Stimulated activated effector memory CD8-positive, alpha-beta T cell treated with anti-CD3 and anti-CD28 coated beads, Interleukin-12 subunit alpha, Interleukin-12 subunit beta, amount 100 ng/mL, for 72 hours (primary cell): ENCODE results near the gene ZMIZ2.
A peak's percentile ranks its signal among the peaks of the same experiment; 100 is the strongest.
"Not testable (repeated sequence)": the region's sequence is repeated elsewhere in the genome, so short reads cannot be mapped to it uniquely, and the experiment has no call there.

ENCODE experiments used
- ATAC-seq: fragments of 150-1000 bp; cut with Tn5 transposase; 2 replicates; pipeline ENCODE4 v1.10.0; 2021
- DNase-seq, 2 donors: peaks; one replicate each; pipeline ENCODE4 v3.0.0; 2021 to 2022; ENCODE audit warnings: low spot score in 2 of 2
- H3K27ac Mint-ChIP-seq: one replicate; pipeline ENCODE4 v1.8.0; 2022; ENCODE audit warnings: mild to moderate bottlenecking, mixed read lengths
- H3K36me3 Mint-ChIP-seq: one replicate; pipeline ENCODE4 v1.8.0; 2022; ENCODE audit warnings: mild to moderate bottlenecking, mixed read lengths
- H3K4me1 Mint-ChIP-seq: one replicate; pipeline ENCODE4 v1.8.0; 2022; ENCODE audit warnings: mixed read lengths
- H3K4me3 Mint-ChIP-seq: one replicate; pipeline ENCODE4 v1.8.0; 2022; ENCODE audit warnings: mild to moderate bottlenecking, mixed read lengths
- H3K9me3 Mint-ChIP-seq: one replicate; pipeline ENCODE4 v1.8.0; 2022; ENCODE audit warnings: mixed read lengths

ZMIZ2 gene

DNA sequence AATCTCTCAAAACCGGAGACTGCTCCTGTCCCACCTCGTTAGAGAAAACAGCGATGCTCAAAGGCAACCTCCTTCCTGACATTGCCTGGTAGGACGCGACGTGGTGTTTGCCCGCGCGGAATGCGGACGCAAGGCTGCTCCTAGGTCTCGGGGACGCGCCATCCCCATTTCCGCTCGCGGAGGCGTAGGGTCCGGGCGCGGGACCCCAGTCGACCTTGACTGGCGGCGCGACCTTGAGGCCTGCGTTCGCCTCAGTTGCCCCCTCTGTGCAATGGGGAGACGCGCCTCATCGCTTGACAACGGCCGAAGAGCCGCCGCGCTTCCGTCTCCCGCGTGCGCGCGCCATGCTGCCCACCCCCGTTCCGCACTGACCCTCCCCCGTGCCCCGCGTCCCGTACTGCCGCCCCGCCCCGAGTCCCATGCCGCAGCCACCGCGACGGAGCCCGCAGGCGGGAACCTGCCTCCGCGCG, 47.4 kb downstream of the ZMIZ2 start:
- H3K9me3 Mint-ChIP-seq = no peaks in the 10 kb centered on the region
- H3K36me3 Mint-ChIP-seq = peaks cover 52% of the 10 kb centered on the region
- DNase-seq (no peak), ATAC-seq (no peak)
- H3K4me1 Mint-ChIP-seq = peaks cover 23% of the 10 kb centered on the region
- H3K27ac Mint-ChIP-seq = peak overlapping the region; percentile 99
- H3K4me3 Mint-ChIP-seq = peak overlapping the region; percentile 97

DNA sequence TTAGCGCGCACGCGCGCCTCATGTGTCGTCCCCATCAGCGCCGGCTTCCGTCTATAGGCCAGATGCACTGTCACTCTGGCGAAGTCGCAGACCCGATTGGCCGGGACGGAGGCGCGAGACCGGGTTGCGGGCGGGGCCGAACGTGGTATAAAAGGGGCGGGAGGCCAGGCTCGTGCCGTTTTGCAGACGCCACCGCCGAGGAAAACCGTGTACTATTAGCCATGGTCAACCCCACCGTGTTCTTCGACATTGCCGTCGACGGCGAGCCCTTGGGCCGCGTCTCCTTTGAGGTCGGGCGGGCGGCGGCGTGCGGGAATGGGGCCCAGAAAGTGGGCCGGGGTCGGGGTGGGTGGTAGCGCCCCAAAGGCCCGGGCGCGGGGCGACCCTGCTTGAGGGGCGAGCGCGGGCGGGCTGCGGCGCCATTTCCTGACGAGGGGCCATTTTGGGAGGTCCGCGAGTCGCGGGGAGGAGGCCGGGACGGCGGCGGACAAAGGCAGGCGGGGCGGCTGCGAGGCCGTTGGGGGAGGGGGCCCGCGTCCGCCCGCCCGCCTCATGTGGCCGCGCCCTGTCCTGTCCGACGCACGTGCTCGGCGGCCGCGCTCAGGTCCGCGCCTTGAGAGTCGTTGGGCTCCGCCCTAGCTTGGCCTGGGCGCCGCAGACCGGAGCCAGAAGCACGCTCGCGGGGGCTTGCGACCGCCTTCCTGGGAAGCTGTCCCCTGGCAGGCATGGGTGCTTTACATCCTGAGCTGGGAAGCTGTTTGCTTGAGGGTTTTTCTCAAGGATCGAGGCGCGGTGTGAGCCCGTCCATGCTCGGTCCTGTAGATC, 48.1 kb downstream of the ZMIZ2 start, which contains the start of gene PPIA:
TSS of gene PPIA (plus strand) at position 178 of the 825 bp plus-strand sequence. CDS start at position 222, 44 bp downstream.
- ATAC-seq = peak; percentile 92
- Mint-ChIP-seq H3K4me3 (peak within 1 kb of the TSS; percentile 97), H3K9me3 (no peaks in the 10 kb centered on the region), H3K36me3 (peaks cover 58% of the 10 kb centered on the region), H3K4me1 (peaks cover 30% of the 10 kb centered on the region), H3K27ac (peak within 1 kb of the TSS; percentile 99)
- peak; percentile 97 to 99 for DNase-seq

- peaks cover 67% of the 10 kb centered on the region for H3K36me3 Mint-ChIP-seq
- ATAC-seq (peak; percentile 69), DNase-seq (peak; percentile 64 to 66)
- no peaks in the 10 kb centered on the region for H3K9me3 Mint-ChIP-seq
- H3K4me3 Mint-ChIP-seq = peak overlapping the region; percentile 97
- peak overlapping the region; percentile 99 for H3K27ac Mint-ChIP-seq
- H3K4me1 Mint-ChIP-seq = peaks cover 32% of the 10 kb centered on the region
Measured at GRCh38 chr7:44797329-44798258, 48.9 kb downstream of the ZMIZ2 start.

DNA sequence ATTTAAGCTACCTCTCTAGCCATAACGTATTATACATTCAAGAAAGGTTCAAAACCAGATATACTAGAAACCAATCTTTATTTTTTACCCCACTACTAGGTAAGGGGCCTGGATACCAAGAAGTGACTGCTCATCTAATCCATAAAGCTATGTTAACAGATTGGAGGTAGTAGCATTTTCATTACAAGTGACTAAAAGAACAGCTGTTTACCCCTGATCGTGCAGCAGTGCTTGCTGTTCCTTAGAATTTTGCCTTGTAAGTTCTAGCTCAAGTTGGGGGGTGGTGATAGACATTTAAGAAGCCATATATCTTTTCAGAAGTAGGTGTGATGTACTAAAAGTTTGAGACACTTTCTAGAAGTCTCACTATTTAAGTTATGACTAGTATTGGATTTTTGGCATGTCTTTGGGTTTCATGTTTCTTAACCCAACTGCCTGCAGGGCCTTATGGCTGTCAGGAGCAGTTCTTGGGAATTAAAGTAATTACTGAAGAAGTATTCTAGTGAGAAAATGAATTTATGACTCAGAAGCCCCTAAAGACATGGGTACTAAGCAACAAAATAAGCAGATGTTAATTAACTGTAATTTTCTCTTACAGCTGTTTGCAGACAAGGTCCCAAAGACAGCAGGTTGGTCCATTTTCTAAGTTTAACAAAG, 50.1 kb downstream of the ZMIZ2 start:
- peak overlapping the region; percentile 99 for H3K27ac Mint-ChIP-seq
- H3K9me3 Mint-ChIP-seq = no peaks in the 10 kb centered on the region
- DNase-seq (no peak), ATAC-seq (no peak)
- peaks cover 32% of the 10 kb centered on the region for H3K4me1 Mint-ChIP-seq
- peaks cover 79% of the 10 kb centered on the region for H3K36me3 Mint-ChIP-seq
- peak overlapping the region; percentile 97 for H3K4me3 Mint-ChIP-seq

GRCh38 chr7:44799939-44800338, 51.3 kb downstream of the ZMIZ2 start:
- peaks cover 32% of the 10 kb centered on the region for H3K4me1 Mint-ChIP-seq
- H3K27ac Mint-ChIP-seq = peak overlapping the region; percentile 48
- H3K9me3 Mint-ChIP-seq = no peaks in the 10 kb centered on the region
- no peak for DNase-seq
- H3K36me3 Mint-ChIP-seq = peaks cover 91% of the 10 kb centered on the region
- peak overlapping the region; percentile 97 for H3K4me3 Mint-ChIP-seq
- no peak for ATAC-seq

- no peak for DNase-seq
- no peak for ATAC-seq
- H3K36me3 Mint-ChIP-seq = peaks cover 84% of the 10 kb centered on the region
- H3K9me3 Mint-ChIP-seq = no peaks in the 10 kb centered on the region
- H3K4me3 Mint-ChIP-seq = peak overlapping the region; percentile 6
- no peak overlapping the region for H3K27ac Mint-ChIP-seq
- peaks cover 32% of the 10 kb centered on the region for H3K4me1 Mint-ChIP-seq
Measured at GRCh38 chr7:44801890-44802289, 53.2 kb downstream of the ZMIZ2 start.

DNA sequence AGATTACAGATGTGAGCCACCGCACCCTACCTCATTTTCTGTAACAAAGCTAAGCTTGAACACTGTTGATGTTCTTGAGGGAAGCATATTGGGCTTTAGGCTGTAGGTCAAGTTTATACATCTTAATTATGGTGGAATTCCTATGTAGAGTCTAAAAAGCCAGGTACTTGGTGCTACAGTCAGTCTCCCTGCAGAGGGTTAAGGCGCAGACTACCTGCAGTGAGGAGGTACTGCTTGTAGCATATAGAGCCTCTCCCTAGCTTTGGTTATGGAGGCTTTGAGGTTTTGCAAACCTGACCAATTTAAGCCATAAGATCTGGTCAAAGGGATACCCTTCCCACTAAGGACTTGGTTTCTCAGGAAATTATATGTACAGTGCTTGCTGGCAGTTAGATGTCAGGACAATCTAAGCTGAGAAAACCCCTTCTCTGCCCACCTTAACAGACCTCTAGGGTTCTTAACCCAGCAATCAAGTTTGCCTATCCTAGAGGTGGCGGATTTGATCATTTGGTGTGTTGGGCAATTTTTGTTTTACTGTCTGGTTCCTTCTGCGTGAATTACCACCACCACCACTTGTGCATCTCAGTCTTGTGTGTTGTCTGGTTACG, 53.9 kb downstream of the ZMIZ2 start:
- H3K9me3 Mint-ChIP-seq = no peaks in the 10 kb centered on the region

DNA sequence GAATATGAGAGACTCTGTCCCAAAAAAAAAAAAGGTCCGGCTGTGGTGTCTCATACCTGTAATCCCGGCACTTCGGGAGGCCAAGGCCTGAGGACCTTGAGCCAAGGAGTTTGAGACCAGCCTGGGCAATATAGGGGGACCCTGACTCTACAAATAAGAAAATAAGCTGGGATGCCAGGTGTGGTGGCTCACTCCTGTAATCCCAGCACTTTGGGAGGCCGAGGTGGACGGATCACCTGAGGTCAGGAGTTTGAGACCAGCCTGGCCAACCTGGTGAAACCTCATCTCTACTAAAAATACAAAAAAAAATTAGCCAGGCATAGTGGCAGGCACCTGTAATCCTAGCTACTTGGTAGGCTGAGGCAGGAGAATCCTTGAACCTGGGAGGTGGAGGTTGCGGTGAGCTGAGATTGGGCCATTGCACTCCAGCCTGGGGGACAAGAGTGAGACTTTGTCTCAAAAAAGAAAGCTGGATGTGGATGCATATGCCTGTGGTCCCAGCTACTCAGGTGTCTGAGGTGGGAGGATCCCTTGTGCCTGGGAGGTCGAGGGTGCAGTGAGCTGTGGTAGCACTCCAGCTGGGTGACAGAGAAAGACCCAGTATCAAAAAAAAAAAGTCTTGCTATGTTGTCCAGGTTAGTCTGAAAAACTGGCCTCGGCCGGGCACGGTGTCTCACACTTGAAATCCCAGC, 55.3 kb downstream of the ZMIZ2 start:
- H3K9me3 Mint-ChIP-seq, H3K27ac Mint-ChIP-seq, DNase-seq, H3K4me3 Mint-ChIP-seq, ATAC-seq: not testable (repeated sequence)
- H3K4me1 Mint-ChIP-seq = peaks cover 23% of the 10 kb centered on the region
- peaks cover 63% of the 10 kb centered on the region for H3K36me3 Mint-ChIP-seq

More for the DNA sequence above, 53.9 kb downstream of the ZMIZ2 start:
- H3K4me3 Mint-ChIP-seq = no peak overlapping the region
- DNase-seq (no peak), ATAC-seq (no peak)
- H3K4me1 Mint-ChIP-seq = peaks cover 28% of the 10 kb centered on the region
- peaks cover 77% of the 10 kb centered on the region for H3K36me3 Mint-ChIP-seq
- H3K27ac Mint-ChIP-seq = no peak overlapping the region

- peak overlapping the region; percentile 48 for H3K27ac Mint-ChIP-seq
- DNase-seq = no peak
- no peaks in the 10 kb centered on the region for H3K9me3 Mint-ChIP-seq
Measured at GRCh38 chr7:44805950-44806349, 57.3 kb downstream of the ZMIZ2 start.

DNA sequence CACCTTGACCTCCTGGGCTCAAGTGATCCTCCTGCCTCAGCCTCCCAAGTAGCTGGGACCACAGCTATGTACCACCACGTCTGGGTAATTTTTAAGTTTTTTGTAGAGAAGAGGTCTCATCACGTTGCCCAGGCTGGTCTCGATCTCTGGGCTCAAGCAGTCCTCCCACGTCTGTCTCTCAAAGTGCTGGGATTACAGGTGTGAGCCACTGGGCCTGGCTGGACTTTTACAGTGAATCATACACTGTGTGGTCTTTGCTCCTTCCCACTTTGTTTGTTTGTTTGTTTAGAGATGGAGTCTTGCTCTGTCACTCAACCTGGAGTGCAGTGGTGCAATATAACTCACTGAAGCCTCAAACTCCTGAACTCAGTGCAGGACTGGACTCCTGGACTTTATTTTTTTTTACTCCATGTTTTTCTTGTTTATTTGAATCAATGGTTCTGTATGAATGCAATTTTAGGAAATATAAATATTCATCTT, 60.3 kb downstream of the ZMIZ2 start:
- no peak for DNase-seq
- no peaks in the 10 kb centered on the region for H3K4me1 Mint-ChIP-seq
- no peaks in the 10 kb centered on the region for H3K9me3 Mint-ChIP-seq
- H3K27ac Mint-ChIP-seq = no peak overlapping the region
- no peak overlapping the region for H3K4me3 Mint-ChIP-seq
- H3K36me3 Mint-ChIP-seq = peaks cover 13% of the 10 kb centered on the region
- no peak for ATAC-seq

More at GRCh38 chr7:44805950-44806349, 57.3 kb downstream of the ZMIZ2 start:
- Mint-ChIP-seq H3K4me3 (no peak overlapping the region), H3K36me3 (peaks cover 43% of the 10 kb centered on the region), H3K4me1 (peaks cover 10% of the 10 kb centered on the region)
- ATAC-seq = peak; percentile 19

GRCh38 chr7:44811093-44811492, 62.4 kb downstream of the ZMIZ2 start:
- Mint-ChIP-seq H3K4me1 (no peaks in the 10 kb centered on the region), H3K9me3 (no peaks in the 10 kb centered on the region), H3K36me3 (no peaks in the 10 kb centered on the region), H3K27ac (no peak overlapping the region), H3K4me3 (no peak overlapping the region)
- DNase-seq (no peak), ATAC-seq (no peak)

- no peak overlapping the region for H3K4me3 Mint-ChIP-seq
- H3K27ac Mint-ChIP-seq = no peak overlapping the region
- no peaks in the 10 kb centered on the region for H3K9me3 Mint-ChIP-seq
- no peak for DNase-seq
- ATAC-seq = no peak
- no peaks in the 10 kb centered on the region for H3K36me3 Mint-ChIP-seq
- no peaks in the 10 kb centered on the region for H3K4me1 Mint-ChIP-seq
Measured at GRCh38 chr7:44811571-44811970, 62.9 kb downstream of the ZMIZ2 start.

DNA sequence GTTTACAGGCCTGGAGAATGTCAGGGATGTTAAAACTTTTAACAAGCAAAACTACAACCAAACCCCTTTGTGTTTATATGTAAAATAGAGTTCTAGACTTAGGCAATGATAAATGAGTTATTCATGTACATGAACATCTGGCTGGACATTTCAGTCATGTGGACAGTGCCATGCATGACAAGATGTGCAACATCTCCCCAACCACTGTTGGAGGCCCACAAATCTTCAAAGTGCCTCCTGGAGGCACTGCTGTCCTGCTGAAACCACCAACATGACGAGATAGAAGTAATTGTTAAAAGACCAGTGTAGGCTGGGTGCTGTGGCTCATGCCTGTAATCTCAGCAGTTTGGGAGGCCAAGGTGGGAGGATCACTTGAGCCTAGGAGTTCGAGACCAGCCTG, 66.3 kb downstream of the ZMIZ2 start:
- Mint-ChIP-seq H3K27ac (no peak overlapping the region), H3K36me3 (no peaks in the 10 kb centered on the region), H3K4me1 (no peaks in the 10 kb centered on the region), H3K4me3 (no peak overlapping the region), H3K9me3 (no peaks in the 10 kb centered on the region)
- DNase-seq = no peak
- ATAC-seq = no peak

GRCh38 chr7:44819292-44819691, 70.6 kb downstream of the ZMIZ2 start:
- Mint-ChIP-seq H3K4me3 (no peak overlapping the region), H3K9me3 (no peaks in the 10 kb centered on the region), H3K4me1 (peaks cover 12% of the 10 kb centered on the region), H3K36me3 (peaks cover 9% of the 10 kb centered on the region), H3K27ac (no peak overlapping the region)
- no peak for DNase-seq
- ATAC-seq = no peak
